Measurements from ENCODE around the gene C4A.

Gene C4A

DNA sequence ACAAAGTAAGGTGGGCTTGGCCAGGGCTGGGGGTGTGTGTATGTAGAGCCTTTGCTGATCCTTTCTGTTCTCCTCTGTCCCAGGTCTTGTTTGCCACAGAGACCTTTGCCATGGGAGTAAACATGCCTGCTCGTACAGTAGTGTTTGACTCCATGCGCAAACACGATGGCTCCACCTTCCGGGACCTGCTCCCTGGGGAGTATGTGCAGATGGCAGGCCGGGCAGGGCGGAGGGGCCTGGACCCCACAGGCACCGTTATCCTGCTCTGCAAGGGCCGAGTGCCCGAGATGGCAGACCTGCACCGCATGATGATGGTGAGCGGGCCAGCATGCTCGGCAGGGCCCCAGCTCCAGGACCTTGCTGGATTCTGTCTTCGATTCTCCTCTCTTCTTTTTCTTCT, 16.2 kb upstream of the C4A start:
- Histone ChIP-seq H3K27ac (ENCODE audit: low read length) (no peak overlapping the region), H3K9ac (ENCODE audit: low read length) (no peak overlapping the region), H3K4me1 (ENCODE audit: control insufficient read depth, low read depth, low read length) (no peaks in the 10 kb centered on the region), H3K4me3 (ENCODE audit: low read length) (no peak overlapping the region), H3K27me3 (ENCODE audit: control insufficient read depth, insufficient read depth, low read length) (no peaks in the 10 kb centered on the region), H3K9me3 (ENCODE audit: control insufficient read depth, low read depth, low read length) (no peaks in the 10 kb centered on the region), H3K36me3 (ENCODE audit: control insufficient read depth, low read depth, low read length) (peaks cover 70% of the 10 kb centered on the region)

DNA sequence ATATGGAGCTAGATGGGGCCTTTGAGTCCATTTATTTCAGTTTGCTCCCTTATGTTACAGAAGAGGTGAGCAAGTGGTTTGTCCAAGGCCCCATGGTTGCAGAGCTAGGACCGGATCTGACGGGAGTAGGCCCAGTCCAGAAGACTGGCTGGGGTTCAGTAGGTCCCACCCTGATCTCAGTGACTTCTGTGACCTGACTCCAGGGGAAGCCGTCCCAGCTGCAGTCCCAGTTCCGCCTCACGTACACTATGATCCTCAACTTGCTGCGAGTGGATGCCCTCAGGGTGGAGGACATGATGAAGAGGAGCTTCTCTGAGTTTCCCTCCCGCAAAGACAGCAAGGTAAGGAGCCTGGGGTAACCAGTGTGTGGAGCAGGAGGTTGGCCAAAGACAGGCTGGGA, 15.4 kb upstream of the C4A start:
- no peaks in the 10 kb centered on the region for H3K27me3 ChIP-seq (ENCODE audit: control insufficient read depth, insufficient read depth, low read length)
- H3K27ac ChIP-seq (ENCODE audit: low read length), result no peak overlapping the region
- peaks cover 67% of the 10 kb centered on the region for H3K36me3 ChIP-seq (ENCODE audit: control insufficient read depth, low read depth, low read length)
- no peaks in the 10 kb centered on the region for H3K4me1 ChIP-seq (ENCODE audit: control insufficient read depth, low read depth, low read length)
- no peak overlapping the region for H3K9ac ChIP-seq (ENCODE audit: low read length)
- no peak overlapping the region for H3K4me3 ChIP-seq (ENCODE audit: low read length)
- H3K9me3 ChIP-seq (ENCODE audit: control insufficient read depth, low read depth, low read length), result no peaks in the 10 kb centered on the region

DNA sequence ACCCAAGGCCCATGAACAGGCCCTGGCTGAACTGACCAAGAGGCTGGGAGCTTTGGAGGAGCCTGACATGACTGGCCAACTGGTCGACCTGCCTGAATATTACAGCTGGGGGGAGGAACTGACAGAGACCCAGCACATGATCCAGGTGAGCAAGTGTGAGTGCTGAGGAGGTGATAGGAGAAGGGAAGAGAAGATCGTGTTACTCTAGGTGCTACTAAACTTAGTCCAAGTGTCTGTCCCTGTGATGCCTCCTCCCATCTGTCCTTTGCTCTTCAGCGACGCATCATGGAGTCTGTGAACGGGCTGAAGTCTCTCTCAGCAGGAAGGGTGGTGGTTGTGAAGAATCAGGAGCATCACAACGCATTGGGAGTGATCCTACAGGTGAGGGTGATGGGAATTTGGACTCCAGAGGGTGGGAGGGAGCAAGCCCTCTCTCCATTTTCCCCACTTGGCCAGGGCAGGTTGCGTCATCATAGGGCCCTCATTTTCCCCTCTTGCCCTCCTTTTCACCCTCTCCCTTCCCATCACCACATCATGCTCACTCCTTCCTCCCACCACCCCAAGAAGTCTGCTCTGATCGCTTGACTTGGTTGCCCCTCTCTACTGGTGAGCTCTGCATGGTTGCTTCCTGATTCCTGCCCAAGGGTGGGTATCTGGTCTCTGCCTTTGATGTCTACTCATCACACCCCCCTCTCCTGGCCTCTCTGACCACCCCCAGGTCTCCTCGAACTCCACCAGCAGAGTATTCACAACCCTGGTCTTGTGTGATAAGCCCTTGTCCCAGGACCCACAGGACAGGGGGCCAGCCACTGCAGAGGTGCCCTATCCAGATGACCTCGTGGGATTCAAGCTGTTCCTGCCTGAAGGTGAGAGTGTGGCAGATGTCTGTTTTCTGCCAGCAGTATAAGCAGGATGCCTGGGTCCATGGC, 14.6 kb upstream of the C4A start:
- Histone ChIP-seq H3K4me1 (ENCODE audit: control insufficient read depth, low read depth, low read length) (no peaks in the 10 kb centered on the region), H3K36me3 (ENCODE audit: control insufficient read depth, low read depth, low read length) (peaks cover 59% of the 10 kb centered on the region), H3K9me3 (ENCODE audit: control insufficient read depth, low read depth, low read length) (no peaks in the 10 kb centered on the region), H3K27me3 (ENCODE audit: control insufficient read depth, insufficient read depth, low read length) (no peaks in the 10 kb centered on the region), H3K9ac (ENCODE audit: low read length) (no peak overlapping the region), H3K4me3 (ENCODE audit: low read length) (no peak overlapping the region), H3K27ac (ENCODE audit: low read length) (no peak overlapping the region)

DNA sequence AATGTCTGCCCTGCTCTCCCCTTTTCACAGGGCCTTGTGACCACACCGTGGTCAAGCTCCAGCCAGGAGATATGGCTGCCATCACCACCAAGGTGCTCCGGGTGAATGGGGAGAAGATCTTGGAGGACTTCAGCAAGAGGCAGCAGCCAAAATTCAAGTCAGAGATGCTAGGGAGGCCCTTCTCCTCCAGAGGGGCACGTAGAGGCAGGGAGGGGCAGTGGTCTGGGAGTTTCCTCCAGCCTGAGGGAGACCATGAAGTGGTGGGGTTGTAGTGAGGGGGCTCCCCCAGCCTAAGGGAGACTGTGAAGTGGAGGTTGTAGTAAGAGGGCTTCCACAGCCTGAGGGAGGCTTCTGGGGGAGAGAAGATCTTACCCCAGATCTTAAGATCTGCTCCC, 13.9 kb upstream of the C4A start:
- Histone ChIP-seq H3K4me1 (ENCODE audit: control insufficient read depth, low read depth, low read length) (peaks cover 2% of the 10 kb centered on the region), H3K36me3 (ENCODE audit: control insufficient read depth, low read depth, low read length) (peaks cover 52% of the 10 kb centered on the region), H3K9me3 (ENCODE audit: control insufficient read depth, low read depth, low read length) (no peaks in the 10 kb centered on the region), H3K27ac (ENCODE audit: low read length) (no peak overlapping the region), H3K9ac (ENCODE audit: low read length) (no peak overlapping the region), H3K27me3 (ENCODE audit: control insufficient read depth, insufficient read depth, low read length) (no peaks in the 10 kb centered on the region), H3K4me3 (ENCODE audit: low read length) (no peak overlapping the region)

DNA sequence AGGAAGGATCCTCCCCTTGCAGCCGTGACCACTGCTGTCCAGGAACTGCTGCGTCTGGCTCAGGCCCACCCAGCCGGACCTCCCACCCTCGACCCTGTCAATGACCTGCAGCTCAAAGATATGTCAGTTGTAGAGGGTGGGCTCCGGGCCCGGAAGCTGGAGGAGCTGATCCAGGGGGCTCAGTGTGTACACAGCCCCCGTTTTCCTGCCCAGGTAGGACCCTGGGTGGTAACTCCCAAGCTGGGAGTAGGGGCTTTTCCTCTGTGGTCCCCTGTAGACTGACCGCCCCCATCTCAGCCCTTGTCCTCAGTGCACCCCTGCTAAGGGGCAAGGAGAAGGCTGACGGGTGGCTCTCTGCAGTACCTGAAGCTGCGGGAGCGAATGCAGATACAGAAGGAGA, 13.5 kb upstream of the C4A start:
- Histone ChIP-seq H3K9ac (ENCODE audit: low read length) (no peak overlapping the region), H3K27me3 (ENCODE audit: control insufficient read depth, insufficient read depth, low read length) (no peaks in the 10 kb centered on the region), H3K9me3 (ENCODE audit: control insufficient read depth, low read depth, low read length) (no peaks in the 10 kb centered on the region), H3K36me3 (ENCODE audit: control insufficient read depth, low read depth, low read length) (peaks cover 48% of the 10 kb centered on the region), H3K4me3 (ENCODE audit: low read length) (no peak overlapping the region), H3K27ac (ENCODE audit: low read length) (no peak overlapping the region), H3K4me1 (ENCODE audit: control insufficient read depth, low read depth, low read length) (peaks cover 5% of the 10 kb centered on the region)

DNA sequence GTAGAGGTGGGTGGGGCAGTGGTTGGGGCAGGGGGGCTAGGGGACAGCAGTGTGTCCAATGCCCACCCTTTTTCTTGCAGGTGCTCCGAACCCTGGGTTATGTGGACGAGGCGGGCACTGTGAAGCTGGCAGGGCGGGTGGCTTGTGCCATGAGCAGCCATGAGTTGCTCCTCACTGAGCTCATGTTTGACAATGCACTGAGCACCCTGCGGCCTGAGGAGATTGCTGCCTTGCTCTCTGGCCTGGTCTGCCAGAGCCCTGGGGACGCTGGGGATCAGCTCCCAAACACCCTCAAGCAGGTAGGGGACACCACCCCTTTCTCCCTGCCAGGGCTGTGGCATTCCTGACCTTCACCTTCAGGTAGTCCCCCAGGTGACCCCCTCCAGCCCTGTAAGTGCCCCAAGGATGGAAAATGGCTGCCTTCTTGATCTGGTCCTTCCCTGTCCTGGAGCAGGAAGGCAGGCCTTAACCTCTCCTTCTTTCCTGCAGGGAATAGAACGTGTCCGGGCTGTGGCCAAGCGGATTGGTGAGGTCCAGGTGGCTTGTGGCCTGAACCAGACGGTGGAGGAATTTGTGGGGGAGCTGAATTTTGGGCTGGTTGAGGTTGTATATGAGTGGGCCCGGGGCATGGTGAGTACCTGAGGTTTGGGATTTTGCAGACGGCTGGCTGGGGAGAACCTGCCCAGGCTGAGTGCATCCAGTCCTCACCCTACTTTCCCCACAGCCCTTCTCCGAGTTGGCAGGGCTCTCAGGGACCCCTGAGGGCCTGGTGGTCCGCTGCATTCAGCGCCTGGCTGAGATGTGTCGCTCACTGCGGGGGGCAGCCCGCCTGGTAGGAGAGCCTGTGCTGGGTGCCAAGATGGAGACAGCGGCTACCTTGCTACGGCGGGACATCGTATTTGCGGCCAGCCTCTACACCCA, 12.8 kb upstream of the C4A start:
- Histone ChIP-seq H3K27me3 (ENCODE audit: control insufficient read depth, insufficient read depth, low read length) (no peaks in the 10 kb centered on the region), H3K4me3 (ENCODE audit: low read length) (no peak overlapping the region), H3K36me3 (ENCODE audit: control insufficient read depth, low read depth, low read length) (peaks cover 42% of the 10 kb centered on the region), H3K27ac (ENCODE audit: low read length) (no peak overlapping the region), H3K4me1 (ENCODE audit: control insufficient read depth, low read depth, low read length) (peaks cover 5% of the 10 kb centered on the region), H3K9me3 (ENCODE audit: control insufficient read depth, low read depth, low read length) (no peaks in the 10 kb centered on the region), H3K9ac (ENCODE audit: low read length) (no peak overlapping the region)

DNA sequence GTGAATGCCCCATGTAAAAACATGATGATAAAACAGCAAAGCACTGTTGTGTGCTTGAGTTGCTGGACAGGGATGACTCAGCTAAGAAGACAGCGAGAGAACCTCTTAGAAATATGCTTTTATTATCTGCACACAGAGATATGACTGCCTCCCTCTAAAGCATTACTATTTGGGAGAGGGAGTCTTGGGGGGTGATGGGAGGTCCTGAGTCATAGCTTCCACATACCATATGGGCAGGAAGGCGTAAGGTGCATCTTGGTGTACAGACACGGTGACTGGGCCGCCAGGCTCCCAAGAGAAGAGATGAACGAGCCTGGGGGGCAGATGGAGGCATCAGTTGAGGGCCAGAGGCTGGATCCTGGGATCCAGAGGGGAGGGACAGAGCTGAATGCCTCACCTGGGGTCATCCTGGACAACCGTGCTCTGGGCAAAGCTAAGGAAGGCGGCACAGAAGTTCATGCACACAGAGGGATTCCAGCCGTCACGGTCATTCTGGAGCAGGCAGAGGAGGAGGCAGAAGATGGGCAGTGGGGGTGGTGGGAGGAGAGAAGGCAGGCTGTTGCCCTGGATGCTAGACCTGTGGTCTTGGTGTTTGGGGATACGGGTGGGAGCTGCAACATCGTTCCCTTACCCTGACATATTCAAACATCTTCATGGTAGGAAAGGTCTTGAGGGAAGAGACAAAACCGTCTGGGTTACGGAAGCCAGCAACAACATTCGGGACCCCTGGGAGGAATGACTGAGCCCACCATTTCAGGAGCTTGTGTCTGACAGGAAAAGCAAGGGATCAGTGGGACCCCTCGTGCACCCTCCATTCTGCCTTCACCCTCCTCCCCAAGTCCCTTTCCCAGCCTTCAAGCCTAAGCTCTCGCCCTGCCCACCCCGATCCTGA, 11.9 kb upstream of the C4A start:
- Histone ChIP-seq H3K27ac (ENCODE audit: low read length) (no peak overlapping the region), H3K9me3 (ENCODE audit: control insufficient read depth, low read depth, low read length) (no peaks in the 10 kb centered on the region), H3K9ac (ENCODE audit: low read length) (no peak overlapping the region), H3K36me3 (ENCODE audit: control insufficient read depth, low read depth, low read length) (peaks cover 36% of the 10 kb centered on the region), H3K4me1 (ENCODE audit: control insufficient read depth, low read depth, low read length) (peaks cover 5% of the 10 kb centered on the region), H3K27me3 (ENCODE audit: control insufficient read depth, insufficient read depth, low read length) (no peaks in the 10 kb centered on the region), H3K4me3 (ENCODE audit: low read length) (no peak overlapping the region)

DNA sequence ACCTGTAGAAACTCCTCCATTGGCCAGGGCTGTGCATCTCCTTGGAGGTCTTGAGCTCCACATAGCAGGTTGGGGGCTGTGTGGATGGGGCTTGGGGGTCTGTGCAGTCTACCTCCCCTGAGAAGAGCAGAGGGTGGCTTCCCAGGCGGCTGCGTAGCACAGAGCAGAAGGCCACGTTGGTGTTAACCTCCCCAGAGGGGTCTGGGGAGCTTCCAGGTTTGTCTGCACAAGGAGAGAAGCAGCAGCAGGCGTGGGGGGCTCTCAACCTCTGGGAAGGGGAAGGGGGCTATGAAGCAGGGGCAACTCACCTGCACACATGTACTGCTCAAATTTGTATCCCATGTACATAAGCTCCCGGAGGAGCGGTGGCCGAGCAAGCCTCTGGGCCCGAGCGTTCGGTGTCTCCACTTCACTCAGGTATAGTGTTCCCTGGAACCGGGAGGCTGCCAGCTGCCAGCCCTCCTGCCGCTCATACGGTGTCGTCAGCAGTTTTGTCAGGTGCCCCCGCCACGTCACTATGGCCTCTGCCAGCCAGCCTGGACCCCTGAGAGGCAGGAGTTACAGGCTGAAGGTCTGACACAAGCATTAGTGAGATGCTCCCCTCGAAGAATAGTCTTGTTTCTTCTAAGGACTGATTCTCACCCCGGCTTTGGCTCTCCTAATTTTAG, 11.1 kb upstream of the C4A start:
- peak overlapping the region; percentile 91 for H3K4me3 ChIP-seq (ENCODE audit: low read length)
- H3K27me3 ChIP-seq (ENCODE audit: control insufficient read depth, insufficient read depth, low read length), result no peaks in the 10 kb centered on the region
- no peak overlapping the region for H3K27ac ChIP-seq (ENCODE audit: low read length)
- peaks cover 5% of the 10 kb centered on the region for H3K4me1 ChIP-seq (ENCODE audit: control insufficient read depth, low read depth, low read length)
- H3K36me3 ChIP-seq (ENCODE audit: control insufficient read depth, low read depth, low read length), result peaks cover 33% of the 10 kb centered on the region
- H3K9me3 ChIP-seq (ENCODE audit: control insufficient read depth, low read depth, low read length), result no peaks in the 10 kb centered on the region
- H3K9ac ChIP-seq (ENCODE audit: low read length), result no peak overlapping the region

DNA sequence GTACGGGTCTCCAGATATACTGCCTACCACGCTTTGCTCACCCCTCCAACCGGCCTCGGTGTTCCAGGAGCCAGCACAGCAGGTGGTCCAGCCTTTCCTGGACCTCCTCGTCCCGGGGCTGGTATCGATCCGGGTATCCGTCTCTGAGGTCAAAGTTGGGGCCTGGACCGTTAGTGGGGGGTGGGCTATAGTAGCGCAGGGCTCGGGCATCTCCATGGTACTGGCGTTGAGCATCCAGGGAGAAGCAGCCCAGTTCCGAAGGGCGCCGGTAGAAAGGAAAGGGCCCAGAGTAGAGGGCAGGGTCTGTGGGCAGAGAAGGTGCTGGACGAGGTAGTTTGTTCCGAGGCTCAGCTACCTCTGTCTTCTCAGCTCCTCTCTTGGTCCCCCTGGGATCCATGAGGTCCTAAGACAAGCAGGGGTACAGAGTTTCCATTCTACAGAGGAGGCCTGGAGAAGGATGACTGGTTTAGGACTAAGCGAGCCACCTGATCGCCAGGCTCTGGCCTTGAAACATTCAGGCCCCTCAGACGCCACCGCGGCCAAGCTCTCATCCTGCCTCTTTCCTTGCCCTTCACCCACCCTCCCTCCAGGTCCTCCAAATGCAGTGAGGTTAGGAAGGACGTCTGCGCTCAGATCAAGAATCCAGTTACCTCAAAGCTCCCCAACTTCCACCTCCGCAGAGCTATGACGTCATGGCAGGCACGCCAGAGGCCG, 10.4 kb upstream of the C4A start:
- Histone ChIP-seq H3K27ac (ENCODE audit: low read length) (peak overlapping the region; percentile 89), H3K9me3 (ENCODE audit: control insufficient read depth, low read depth, low read length) (no peaks in the 10 kb centered on the region), H3K4me1 (ENCODE audit: control insufficient read depth, low read depth, low read length) (peaks cover 5% of the 10 kb centered on the region), H3K4me3 (ENCODE audit: low read length) (peak overlapping the region; percentile 91), H3K27me3 (ENCODE audit: control insufficient read depth, insufficient read depth, low read length) (no peaks in the 10 kb centered on the region), H3K36me3 (ENCODE audit: control insufficient read depth, low read depth, low read length) (peaks cover 28% of the 10 kb centered on the region), H3K9ac (ENCODE audit: low read length) (peak overlapping the region; percentile 59)

DNA sequence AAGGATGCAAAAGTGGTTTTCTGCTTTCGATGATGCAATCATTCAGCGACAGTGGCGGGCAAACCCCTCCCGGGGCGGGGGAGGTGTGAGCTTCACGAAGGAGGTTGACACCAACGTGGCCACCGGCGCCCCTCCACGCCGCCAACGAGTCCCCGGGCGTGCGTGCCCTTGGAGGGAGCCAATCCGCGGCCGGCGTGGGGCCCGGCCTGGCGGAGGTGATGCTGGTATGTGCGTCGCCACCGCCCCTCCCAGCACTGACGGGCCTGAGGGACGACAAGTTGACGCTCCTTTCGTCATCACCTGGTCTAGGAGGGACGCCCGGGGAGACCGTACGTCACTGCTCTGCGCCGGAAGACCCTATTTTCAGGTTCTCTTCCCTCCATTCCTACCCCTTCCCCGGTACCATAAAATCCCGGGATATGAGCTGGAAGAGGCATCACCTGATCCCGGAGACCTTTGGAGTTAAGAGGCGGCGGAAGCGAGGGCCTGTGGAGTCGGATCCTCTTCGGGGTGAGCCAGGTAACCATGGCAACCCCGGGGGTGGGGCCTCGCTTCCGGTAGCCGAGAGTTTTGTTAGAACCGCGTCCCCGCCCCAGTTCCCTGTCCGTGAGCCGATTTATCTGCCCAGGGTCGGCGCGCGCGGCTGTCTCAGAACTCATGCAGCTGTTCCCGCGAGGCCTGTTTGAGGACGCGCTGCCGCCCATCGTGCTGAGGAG, 9.7 kb upstream of the C4A start, which contains the start of gene DXO:
DXO (minus strand) TSS at position 146 of the 716 bp plus-strand sequence. CDS start 463 bp downstream, outside the sequence.
- H3K27me3 ChIP-seq (ENCODE audit: control insufficient read depth, insufficient read depth, low read length), result no peaks in the 10 kb centered on the region
- no peaks in the 10 kb centered on the region for H3K9me3 ChIP-seq (ENCODE audit: control insufficient read depth, low read depth, low read length)
- peaks cover 5% of the 10 kb centered on the region for H3K4me1 ChIP-seq (ENCODE audit: control insufficient read depth, low read depth, low read length)
- H3K4me3 ChIP-seq (ENCODE audit: low read length), result peak within 1 kb of the TSS; percentile 91
- H3K27ac ChIP-seq (ENCODE audit: low read length), result peak within 1 kb of the TSS; percentile 89
- peaks cover 21% of the 10 kb centered on the region for H3K36me3 ChIP-seq (ENCODE audit: control insufficient read depth, low read depth, low read length)
- H3K9ac ChIP-seq (ENCODE audit: low read length), result peak within 1 kb of the TSS; percentile 59

All from iPS-18a (cell line).